Measurements from ENCODE around the gene SGTA.

Gene SGTA

GRCh38 chr19:2800506-2800905, 17.4 kb upstream of the SGTA start:
- Histone ChIP-seq H3K4me2 (ENCODE audit: low read length) (no peak overlapping the region), H3K79me2 (ENCODE audit: insufficient read depth, low read length) (no peaks in the 10 kb centered on the region), H4K20me1 (ENCODE audit: insufficient read depth, low read length) (no peaks in the 10 kb centered on the region), H3K4me1 (ENCODE audit: insufficient read depth, low read length, severe bottlenecking) (no peaks in the 10 kb centered on the region), H2AFZ (ENCODE audit: low read length) (no peak overlapping the region), H3K9me3 (ENCODE audit: low read length) (no peaks in the 10 kb centered on the region), H3K9ac (ENCODE audit: low read length) (no peak overlapping the region), H3K27me3 (ENCODE audit: insufficient read depth, low read length) (no peaks in the 10 kb centered on the region), H3K4me3 (ENCODE audit: low read depth, low read length, poor library complexity, severe bottlenecking) (no peak overlapping the region), H3F3A (ENCODE audit: insufficient read depth, low read length) (no peaks in the 10 kb centered on the region), H3K27ac (ENCODE audit: low read depth, low read length, poor library complexity, severe bottlenecking) (no peak overlapping the region), H3K36me3 (ENCODE audit: insufficient read depth, low read length) (peaks cover 96% of the 10 kb centered on the region), H3K9me2 (ENCODE audit: low read depth, low read length) (no peaks in the 10 kb centered on the region)
- no peak for TF ChIP-seq EZH2 (IDR thresholded peaks at IDR 0.05; ENCODE audit: borderline replicate concordance, low read length)
- no peak for TF ChIP-seq CTCF (IDR thresholded peaks at IDR 0.05; ENCODE audit: low read length)

GRCh38 chr19:2799273-2800020, 16.4 kb upstream of the SGTA start:
- Histone ChIP-seq H3K9ac (ENCODE audit: low read length) (no peak overlapping the region), H3K9me2 (ENCODE audit: low read depth, low read length) (no peaks in the 10 kb centered on the region), H2AFZ (ENCODE audit: low read length) (no peak overlapping the region), H3K27me3 (ENCODE audit: insufficient read depth, low read length) (no peaks in the 10 kb centered on the region), H3K4me3 (ENCODE audit: low read depth, low read length, poor library complexity, severe bottlenecking) (no peak overlapping the region), H3K27ac (ENCODE audit: low read depth, low read length, poor library complexity, severe bottlenecking) (no peak overlapping the region), H3K36me3 (ENCODE audit: insufficient read depth, low read length) (peaks cover 95% of the 10 kb centered on the region), H3K9me3 (ENCODE audit: low read length) (no peaks in the 10 kb centered on the region), H3K4me2 (ENCODE audit: low read length) (no peak overlapping the region), H4K20me1 (ENCODE audit: insufficient read depth, low read length) (no peaks in the 10 kb centered on the region), H3K4me1 (ENCODE audit: insufficient read depth, low read length, severe bottlenecking) (no peaks in the 10 kb centered on the region), H3F3A (ENCODE audit: insufficient read depth, low read length) (no peaks in the 10 kb centered on the region), H3K79me2 (ENCODE audit: insufficient read depth, low read length) (no peaks in the 10 kb centered on the region)
- no peak for TF ChIP-seq EZH2 (IDR thresholded peaks at IDR 0.05; ENCODE audit: borderline replicate concordance, low read length)
- no peak for TF ChIP-seq CTCF (IDR thresholded peaks at IDR 0.05; ENCODE audit: low read length)

GRCh38 chr19:2798733-2799132, 15.7 kb upstream of the SGTA start:
- Histone ChIP-seq H2AFZ (ENCODE audit: low read length) (no peak overlapping the region), H3K9me3 (ENCODE audit: low read length) (no peaks in the 10 kb centered on the region), H3K27ac (ENCODE audit: low read depth, low read length, poor library complexity, severe bottlenecking) (no peak overlapping the region), H3K4me3 (ENCODE audit: low read depth, low read length, poor library complexity, severe bottlenecking) (no peak overlapping the region), H3K9ac (ENCODE audit: low read length) (no peak overlapping the region), H3K4me1 (ENCODE audit: insufficient read depth, low read length, severe bottlenecking) (no peaks in the 10 kb centered on the region), H3K27me3 (ENCODE audit: insufficient read depth, low read length) (no peaks in the 10 kb centered on the region), H3K4me2 (ENCODE audit: low read length) (no peak overlapping the region), H4K20me1 (ENCODE audit: insufficient read depth, low read length) (no peaks in the 10 kb centered on the region), H3K9me2 (ENCODE audit: low read depth, low read length) (no peaks in the 10 kb centered on the region), H3F3A (ENCODE audit: insufficient read depth, low read length) (no peaks in the 10 kb centered on the region), H3K36me3 (ENCODE audit: insufficient read depth, low read length) (peaks cover 95% of the 10 kb centered on the region), H3K79me2 (ENCODE audit: insufficient read depth, low read length) (no peaks in the 10 kb centered on the region)
- no peak for TF ChIP-seq EZH2 (IDR thresholded peaks at IDR 0.05; ENCODE audit: borderline replicate concordance, low read length)
- no peak for TF ChIP-seq CTCF (IDR thresholded peaks at IDR 0.05; ENCODE audit: low read length)

Measured in OCI-LY1 (cell line).